HEK293T (cell line): ENCODE results near the gene DCP2.

ENCODE experiments used
- BHLHE40 ChIP-seq: fragments of 450-650 bp; IDR thresholded peaks from 2 replicates; pipeline ENCODE4 v1.6.1; 2016; ENCODE audit warnings: mild to moderate bottlenecking, moderate library complexity, borderline replicate concordance
- ELF4 ChIP-seq: fragments of 450-650 bp; IDR thresholded peaks from 2 replicates; pipeline ENCODE4 v1.6.1; 2017; ENCODE audit warnings: antibody characterized with exemption
- FOXM1 ChIP-seq: fragments of 450-650 bp; IDR thresholded peaks from 2 replicates; pipeline ENCODE4 v1.6.1; 2017; ENCODE audit warnings: mild to moderate bottlenecking, borderline replicate concordance
- HDGF ChIP-seq: fragments of 450-650 bp; IDR thresholded peaks from 2 replicates; pipeline ENCODE4 v1.6.1; 2017; ENCODE audit warnings: antibody characterized with exemption, borderline replicate concordance
- L3MBTL2 ChIP-seq: fragments of 450-650 bp; conservative IDR thresholded peaks from 2 replicates; pipeline ENCODE4 v1.6.1; 2016; ENCODE audit warnings: mild to moderate bottlenecking
- LEF1 ChIP-seq: fragments of 450-650 bp; IDR thresholded peaks from 2 replicates; pipeline ENCODE4 v1.6.1; 2017; ENCODE audit warnings: mild to moderate bottlenecking, borderline replicate concordance
- NFRKB ChIP-seq: fragments of 450-650 bp; IDR thresholded peaks from 2 replicates; pipeline ENCODE4 v1.6.1; 2016; ENCODE audit warnings: mild to moderate bottlenecking, moderate library complexity
- SP1 ChIP-seq: fragments of 450-650 bp; IDR thresholded peaks from 2 replicates; pipeline ENCODE4 v1.6.1; 2017
- SUZ12 ChIP-seq: fragments of 450-650 bp; IDR thresholded peaks from 2 replicates; pipeline ENCODE4 v1.6.1; 2016; ENCODE audit warnings: mild to moderate bottlenecking
- ZNF384 ChIP-seq: fragments of 450-650 bp; IDR thresholded peaks from 2 replicates; pipeline ENCODE4 v1.6.1; 2016
- TF ChIP-seq, protein P1 (sequence below): fragments of 450-650 bp; IDR thresholded peaks from 2 replicates; pipeline ENCODE4 v1.6.1; 2016

DNA sequence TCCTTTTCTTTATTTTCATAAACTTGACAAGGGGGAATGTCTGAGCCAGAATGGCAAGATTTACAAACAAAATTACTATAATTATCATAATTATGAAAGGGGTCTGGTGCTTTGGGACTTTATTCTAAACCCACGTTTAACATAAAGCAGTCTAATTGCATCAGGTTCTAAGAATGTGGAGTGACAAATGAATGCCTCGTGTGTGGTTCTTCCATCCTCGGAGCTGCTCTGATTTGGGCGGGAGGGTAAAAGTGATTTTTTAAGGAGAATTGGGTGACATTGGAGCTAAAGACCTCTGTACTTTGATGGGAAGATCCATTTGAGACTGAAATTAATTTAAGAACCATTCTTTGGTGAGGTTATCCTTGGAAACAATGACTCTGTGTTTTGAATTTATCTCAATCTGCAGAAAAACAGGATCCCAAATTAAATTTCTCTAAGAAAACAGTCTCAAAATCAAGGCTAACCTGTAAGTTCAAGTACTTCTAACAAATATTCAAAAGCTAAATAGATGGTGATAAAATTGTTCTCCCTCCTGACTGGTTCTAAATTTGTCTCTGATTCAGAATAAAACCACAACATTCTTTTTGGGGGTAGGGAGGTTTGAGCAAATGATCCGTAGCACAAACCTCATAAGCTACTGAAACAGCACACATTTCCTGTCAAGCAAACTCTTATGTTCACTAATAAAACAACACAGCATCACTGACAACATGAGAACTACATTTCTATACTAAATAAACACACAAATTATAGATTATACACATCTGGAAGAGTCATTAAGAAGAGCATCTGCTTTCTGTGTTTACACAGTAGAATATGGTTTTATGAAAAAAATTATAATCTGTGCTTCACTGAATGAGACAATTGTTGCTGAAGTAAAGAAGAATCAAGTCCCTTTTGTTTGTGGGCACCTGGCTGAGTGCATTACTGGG is 85.5 kb downstream of the DCP2 start:
- TF ChIP-seq SP1: no peak
- TF ChIP-seq, protein P1, sequence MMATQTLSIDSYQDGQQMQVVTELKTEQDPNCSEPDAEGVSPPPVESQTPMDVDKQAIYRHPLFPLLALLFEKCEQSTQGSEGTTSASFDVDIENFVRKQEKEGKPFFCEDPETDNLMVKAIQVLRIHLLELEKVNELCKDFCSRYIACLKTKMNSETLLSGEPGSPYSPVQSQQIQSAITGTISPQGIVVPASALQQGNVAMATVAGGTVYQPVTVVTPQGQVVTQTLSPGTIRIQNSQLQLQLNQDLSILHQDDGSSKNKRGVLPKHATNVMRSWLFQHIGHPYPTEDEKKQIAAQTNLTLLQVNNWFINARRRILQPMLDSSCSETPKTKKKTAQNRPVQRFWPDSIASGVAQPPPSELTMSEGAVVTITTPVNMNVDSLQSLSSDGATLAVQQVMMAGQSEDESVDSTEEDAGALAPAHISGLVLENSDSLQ: no peak
- TF ChIP-seq ELF4: no peak
- TF ChIP-seq L3MBTL2: no peak
- TF ChIP-seq FOXM1: no peak
- no peak for TF ChIP-seq NFRKB
- TF ChIP-seq HDGF: no peak
- TF ChIP-seq LEF1: no peak
- TF ChIP-seq ZNF384: no peak
- no peak for TF ChIP-seq BHLHE40
- TF ChIP-seq SUZ12: no peak
